Activated T-helper 1 cell treated with anti-CD3 and anti-CD28 coated beads, Interleukin-2, amount 50 U/mL, for 16 hours (primary cell): ENCODE measurements around the gene OR12D2.
"Not testable (repeated sequence)": the region's sequence is repeated elsewhere in the genome, so short reads cannot be mapped to it uniquely, and the experiment has no call there.

Experiments
- DNase-seq, 2 donors: peaks; one replicate each; pipeline ENCODE4 v3.0.0-alpha.2; 2020; ENCODE audit warnings: low read depth in 1 of 2, low spot score in 1 of 2

The OR12D2 gene

GRCh38 chr6:29395331-29395730 lies at the start of gene OR12D2:
TSS of gene OR12D2 (plus strand) at chr6:29395631. CDS start at chr6:29396700, 1,069 bp downstream.
- DNase-seq, result no peak

- DNase-seq, result not testable (repeated sequence)
These were observed 46.1 kb upstream of the OR12D2 start for GRCh38 chr6:29349348-29349747.

- no peak for DNase-seq
These were observed 40.5 kb upstream of the OR12D2 start for GRCh38 chr6:29354980-29355379.

- no peak for DNase-seq
These were observed 39.8 kb upstream of the OR12D2 start for GRCh38 chr6:29355603-29356002.

GRCh38 chr6:29368765-29369164 lies 26.7 kb upstream of the OR12D2 start, which contains the start of gene OR5V1:
TSS of gene OR5V1 (minus strand) at chr6:29368865. CDS start at chr6:29356195, 12,670 bp downstream.
- no peak for DNase-seq

- no peak for DNase-seq
These were observed 20.2 kb upstream of the OR12D2 start, which contains the start of gene OR12D3 for GRCh38 chr6:29375191-29375590. TSS of gene OR12D3 (minus strand) at chr6:29375291. CDS start at chr6:29375287, 4 bp downstream.

- no peak for DNase-seq
These were observed 19.4 kb upstream of the OR12D2 start for GRCh38 chr6:29376003-29376402.

- DNase-seq, result no peak
These were observed 6.9 kb upstream of the OR12D2 start for GRCh38 chr6:29388533-29388932.

- DNase-seq, result no peak
These were observed 4.1 kb downstream of the OR12D2 start for GRCh38 chr6:29399525-29399924.

- DNase-seq, result no peak
These were observed 8.4 kb downstream of the OR12D2 start for GRCh38 chr6:29403801-29404200.

- no peak for DNase-seq
These were observed 19.2 kb downstream of the OR12D2 start, which contains the start of gene OR12D1 for GRCh38 chr6:29414588-29414987. TSS of gene OR12D1 (plus strand) at chr6:29414928.

- DNase-seq, result no peak
These were observed 24.1 kb downstream of the OR12D2 start for GRCh38 chr6:29419516-29419915.

- DNase-seq, result no peak
These were observed 28.7 kb downstream of the OR12D2 start for GRCh38 chr6:29424168-29424567.

GRCh38 chr6:29424575-29424974 lies 29.1 kb downstream of the OR12D2 start:
- DNase-seq, result no peak

- no peak for DNase-seq
These were observed 29.6 kb downstream of the OR12D2 start for GRCh38 chr6:29425075-29425474.

- no peak for DNase-seq
These were observed 31.2 kb downstream of the OR12D2 start for GRCh38 chr6:29426654-29427053.

- not testable (repeated sequence) for DNase-seq
These were observed 41.3 kb downstream of the OR12D2 start for GRCh38 chr6:29436730-29437129.

- no peak for DNase-seq
These were observed 43.6 kb downstream of the OR12D2 start, which contains the start of gene OR10C1 for GRCh38 chr6:29439006-29439405. TSS of gene OR10C1 (plus strand) at chr6:29439306. CDS start at chr6:29440016, 710 bp downstream.

GRCh38 chr6:29442719-29443118 lies 47.3 kb downstream of the OR12D2 start:
- no peak for DNase-seq

- DNase-seq, result not testable (repeated sequence)
These were observed 48.6 kb downstream of the OR12D2 start for GRCh38 chr6:29444031-29444430.
